NCI-H2107 (cell line): ENCODE measurements around the gene STAC3.

Experiments used
- DNase-seq: peaks from one replicate; lab custom pipeline; 2025; lab: John Stamatoyannopoulos, UW

Gene STAC3

DNA sequence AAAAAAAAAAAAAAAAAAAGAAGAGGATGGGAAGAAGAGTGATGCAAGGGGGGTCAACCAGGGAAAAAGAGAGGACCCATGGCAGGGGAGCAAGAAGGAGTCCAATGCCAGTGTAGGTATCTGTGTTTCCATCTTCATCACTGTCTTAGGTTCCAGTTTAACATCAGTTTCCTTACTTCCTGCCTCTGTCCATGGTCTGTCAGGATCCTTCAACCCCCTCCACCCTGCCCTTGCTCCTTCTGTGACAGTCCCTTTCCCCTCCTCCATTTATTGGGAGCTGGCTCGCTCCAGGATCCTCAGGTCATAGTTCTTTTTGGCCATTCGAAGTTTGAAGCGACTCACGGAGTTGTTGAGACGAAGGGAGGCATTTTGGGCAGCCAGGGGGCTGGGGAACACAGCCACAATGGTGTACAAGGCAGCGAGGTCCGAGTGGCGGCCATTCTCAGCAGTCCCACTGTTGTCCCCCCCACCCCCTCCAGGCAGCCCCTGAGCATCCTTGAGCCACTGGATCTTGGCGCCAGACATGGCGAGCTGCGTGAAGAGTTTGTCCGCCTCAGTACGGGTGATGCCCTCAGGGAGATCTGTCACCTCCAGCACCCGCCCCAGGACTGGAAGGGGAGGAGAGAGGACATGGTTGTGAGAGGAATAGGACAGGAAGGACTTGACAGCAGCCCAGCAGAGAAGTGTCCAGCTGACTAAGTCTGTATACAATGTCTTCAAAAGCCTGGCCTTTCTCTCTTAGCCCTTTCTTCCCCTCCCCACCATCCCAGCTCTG, 3.7 kb upstream of the STAC3 start:
- DNase-seq = no peak

DNA sequence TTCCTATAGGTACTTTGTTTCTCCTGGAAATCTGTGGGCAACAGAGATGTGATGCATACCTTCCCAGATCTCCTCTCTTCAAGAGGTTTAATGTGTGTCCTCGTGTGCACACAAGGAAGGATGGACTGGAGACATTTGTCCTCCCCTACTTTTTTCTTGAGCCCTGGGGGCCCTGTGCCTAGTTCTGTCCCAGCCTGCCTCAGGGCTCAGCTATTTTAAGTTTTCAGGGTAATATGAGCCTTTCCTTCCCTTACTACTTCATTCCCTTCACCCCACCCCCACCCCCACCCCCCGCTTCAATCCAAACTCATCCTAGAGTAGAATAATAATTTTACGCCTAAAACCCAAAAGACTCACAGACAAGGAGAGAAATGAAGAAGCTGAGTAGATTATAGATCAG, 446 bp downstream of the STAC3 start:
- DNase-seq = no peak

GRCh38 chr12:57248934-57249742, 1.8 kb downstream of the STAC3 start:
- no peak for DNase-seq

- DNase-seq = no peak
These were observed 3.9 kb downstream of the STAC3 start for GRCh38 chr12:57247041-57247440.

DNA sequence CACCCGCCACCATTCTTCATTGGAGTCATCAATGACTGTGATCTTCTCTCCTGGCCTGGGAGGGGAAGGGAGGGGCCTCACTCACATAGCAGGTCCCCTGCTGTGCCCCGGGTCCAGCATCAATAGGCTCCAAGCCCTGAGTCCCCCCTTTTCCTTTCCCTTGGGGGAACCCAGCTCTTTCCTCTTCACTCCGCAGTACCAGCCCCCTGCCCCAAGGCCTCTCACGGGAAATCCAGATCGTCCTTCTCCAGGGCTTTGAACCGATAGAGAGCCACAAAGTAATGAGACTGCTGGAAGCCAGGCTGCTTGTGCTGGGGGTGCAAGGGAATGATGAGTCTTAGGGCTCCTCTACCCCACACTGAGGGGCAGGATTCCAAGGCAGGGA, 6.7 kb downstream of the STAC3 start:
- DNase-seq = no peak

DNA sequence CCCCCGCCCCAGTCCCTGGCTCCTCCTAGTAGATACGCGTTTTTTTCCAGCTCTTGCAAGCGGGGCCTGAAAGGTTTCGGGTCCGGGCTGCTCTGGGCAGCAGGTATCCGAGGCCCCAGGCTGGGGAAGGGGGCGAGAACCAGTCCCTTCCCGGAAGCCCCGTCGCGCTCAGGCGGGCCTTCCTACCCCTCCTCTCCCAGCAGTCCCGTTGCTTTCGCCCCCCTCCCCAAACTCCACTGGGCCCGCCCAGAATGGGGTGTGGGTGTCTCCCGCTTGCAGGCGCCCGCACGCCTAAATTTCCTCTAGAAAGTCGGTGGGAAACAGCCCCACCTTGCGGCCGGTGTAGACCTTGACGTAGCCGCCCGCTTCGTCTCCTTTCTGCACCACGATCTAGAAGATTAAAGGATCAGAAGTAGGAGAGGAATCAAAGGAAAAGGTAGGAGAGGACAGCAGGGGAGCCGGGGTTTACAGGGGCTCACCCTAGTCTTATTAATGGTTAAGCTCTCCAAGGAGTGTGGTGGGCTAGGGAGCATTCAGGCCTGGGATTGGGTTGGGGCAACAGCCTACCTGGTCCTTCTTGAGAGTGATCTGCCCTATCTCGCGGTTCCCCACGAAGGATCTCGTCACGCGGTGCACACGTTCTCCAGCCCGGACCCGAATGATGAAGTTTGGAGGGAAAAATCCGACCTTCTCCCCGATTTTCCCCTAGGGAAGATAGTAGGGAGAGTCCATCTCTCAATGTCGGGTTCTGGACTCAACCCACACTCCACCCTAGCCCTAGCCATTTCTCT, 7.3 kb downstream of the STAC3 start:
- DNase-seq = peak; percentile 76

- peak; percentile 81 for DNase-seq
These were observed 8.1 kb downstream of the STAC3 start for GRCh38 chr12:57242691-57243454.

DNA sequence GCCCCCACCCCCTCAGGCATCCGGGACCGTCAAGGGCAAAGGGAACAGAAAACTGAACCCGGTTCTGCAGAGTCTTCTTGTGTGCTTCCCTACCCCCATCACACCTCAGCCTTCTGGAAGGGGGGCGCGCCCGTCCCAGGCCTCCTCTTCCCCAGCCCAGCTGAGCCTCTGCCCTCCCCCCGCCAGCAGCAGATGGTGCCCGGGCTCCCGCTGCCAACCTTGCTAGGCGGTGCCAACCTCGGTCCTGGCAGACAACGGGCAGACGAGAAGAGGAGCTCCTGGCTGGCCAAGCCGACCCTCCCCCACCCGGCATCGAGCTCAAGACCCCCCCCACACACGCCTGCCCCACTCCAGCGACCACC, 8.7 kb downstream of the STAC3 start:
- DNase-seq = peak; percentile 40

DNA sequence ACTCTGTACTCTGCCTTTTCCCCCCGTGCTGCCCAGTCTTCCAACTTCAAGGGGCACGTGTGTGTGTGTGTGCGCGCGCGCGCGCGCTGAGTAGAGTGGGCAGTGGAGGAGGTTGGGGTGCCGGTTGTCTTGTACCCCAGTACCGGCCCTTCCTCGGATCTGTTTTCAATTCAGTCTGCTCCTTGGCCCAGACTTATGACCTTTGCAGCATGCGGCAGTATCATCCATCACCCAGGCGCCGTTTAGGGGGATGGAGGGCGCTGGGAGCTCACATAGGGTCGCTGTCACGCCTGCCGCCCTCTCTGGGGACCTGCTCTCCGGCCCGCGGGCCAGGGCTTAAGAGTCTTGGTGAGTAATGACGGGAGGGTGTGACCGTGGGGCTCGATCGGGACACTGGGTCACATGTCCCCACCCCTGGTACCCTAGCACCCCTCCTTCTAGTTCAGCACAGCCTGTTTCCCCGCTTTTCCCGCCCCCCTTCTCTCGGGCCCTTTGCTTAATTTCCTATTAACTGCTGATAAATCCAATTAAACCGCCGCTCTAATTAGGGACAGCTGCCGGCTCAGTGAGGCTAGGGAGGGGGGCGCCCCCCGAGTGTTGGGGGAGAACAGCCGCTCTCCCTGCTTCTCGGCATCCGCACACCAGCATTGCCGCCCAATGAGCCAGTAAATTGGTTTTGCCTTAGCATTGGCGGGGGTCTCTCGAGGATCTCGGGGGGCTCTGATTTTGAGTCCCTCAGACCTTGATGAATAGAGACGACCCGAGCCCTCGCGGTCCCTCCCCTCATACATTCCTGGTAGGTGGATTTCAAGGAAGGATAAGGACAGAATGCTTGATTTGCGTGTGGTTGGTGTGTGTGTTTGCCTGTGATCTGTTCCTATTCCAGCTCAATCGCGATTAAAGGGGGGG, 9.3 kb downstream of the STAC3 start:
- DNase-seq = no peak

- DNase-seq = no peak
These were observed 10.0 kb downstream of the STAC3 start for GRCh38 chr12:57240926-57241401.

GRCh38 chr12:57240066-57240921, 10.7 kb downstream of the STAC3 start:
- peak; percentile 73 for DNase-seq

DNA sequence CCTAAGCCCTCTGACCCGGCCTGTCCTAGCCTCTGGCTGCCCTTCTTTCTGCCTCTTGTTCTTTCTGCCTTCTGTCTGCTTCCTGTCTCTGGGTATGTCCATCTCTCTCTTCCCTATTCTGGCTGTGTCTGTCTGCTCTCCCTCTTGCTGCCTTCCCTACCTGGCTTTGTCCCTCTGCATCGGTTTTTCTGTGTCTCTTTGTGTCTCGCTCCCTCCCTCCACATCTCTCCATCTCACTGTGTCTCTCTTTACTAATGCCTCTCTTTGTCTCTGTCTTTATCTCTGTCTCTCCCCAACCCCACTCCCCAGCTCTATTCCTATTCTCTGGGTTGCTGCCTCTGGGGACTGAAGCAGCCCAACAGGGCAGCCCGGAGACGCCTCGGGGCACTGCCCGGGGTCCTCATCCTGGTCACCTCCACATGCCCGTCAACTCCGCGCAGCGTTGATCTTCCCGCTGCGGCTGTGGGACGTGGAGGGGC, 11.4 kb downstream of the STAC3 start:
- no peak for DNase-seq

DNA sequence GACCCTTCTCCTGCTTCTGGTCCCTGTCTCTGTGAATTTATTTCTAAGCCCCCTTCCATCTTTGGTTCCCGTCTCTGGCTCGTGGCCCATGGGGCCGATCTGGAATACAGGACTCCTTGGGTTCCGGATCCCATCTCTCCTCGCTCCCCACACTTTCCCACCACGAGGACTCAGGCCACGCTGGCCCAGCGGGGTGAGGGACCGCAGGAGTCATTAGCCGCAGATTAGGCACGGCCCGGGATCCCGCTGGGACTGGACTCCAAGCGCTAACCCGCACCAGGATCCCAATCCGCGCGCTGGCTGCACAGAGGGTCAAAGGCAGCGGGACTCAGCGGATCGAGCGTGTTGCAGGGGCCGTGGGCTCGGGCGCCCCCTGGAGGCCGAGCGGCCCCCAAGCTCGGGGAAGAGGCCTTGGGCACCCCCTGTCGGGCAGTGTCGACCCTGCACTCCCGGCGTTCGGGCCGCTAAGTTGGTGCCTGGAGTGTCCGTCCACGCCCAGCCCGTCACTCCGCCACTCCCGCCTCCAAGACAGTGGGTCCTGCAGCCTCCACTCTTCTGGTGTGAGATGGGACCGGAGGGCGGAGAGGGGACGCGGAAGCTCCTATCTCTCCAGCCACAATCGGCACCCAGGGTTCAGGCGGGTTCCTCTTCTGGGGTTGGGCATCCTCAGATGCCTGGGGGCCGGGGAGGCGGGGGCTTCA, 12.0 kb downstream of the STAC3 start:
- peak; percentile 80 for DNase-seq

- DNase-seq = peak; percentile 41
These were observed 12.8 kb downstream of the STAC3 start for GRCh38 chr12:57237932-57238853.

DNA sequence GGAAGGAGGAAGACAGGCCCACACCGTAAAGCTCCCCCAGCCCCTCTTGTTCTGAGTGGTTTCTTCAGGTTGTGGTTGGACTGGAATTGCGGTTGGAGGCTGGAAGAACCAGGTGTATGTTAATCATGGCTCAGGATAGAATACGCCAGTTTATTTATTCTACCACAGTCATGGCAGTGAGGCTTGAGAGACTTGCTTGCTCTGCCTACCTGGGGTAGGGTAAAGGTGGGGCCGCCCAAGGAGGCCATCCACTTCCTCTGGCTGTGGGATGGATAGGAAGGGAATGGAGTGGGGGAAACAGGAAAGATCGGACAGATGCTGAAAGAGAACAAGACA, 13.4 kb downstream of the STAC3 start:
- peak; percentile 55 for DNase-seq

DNA sequence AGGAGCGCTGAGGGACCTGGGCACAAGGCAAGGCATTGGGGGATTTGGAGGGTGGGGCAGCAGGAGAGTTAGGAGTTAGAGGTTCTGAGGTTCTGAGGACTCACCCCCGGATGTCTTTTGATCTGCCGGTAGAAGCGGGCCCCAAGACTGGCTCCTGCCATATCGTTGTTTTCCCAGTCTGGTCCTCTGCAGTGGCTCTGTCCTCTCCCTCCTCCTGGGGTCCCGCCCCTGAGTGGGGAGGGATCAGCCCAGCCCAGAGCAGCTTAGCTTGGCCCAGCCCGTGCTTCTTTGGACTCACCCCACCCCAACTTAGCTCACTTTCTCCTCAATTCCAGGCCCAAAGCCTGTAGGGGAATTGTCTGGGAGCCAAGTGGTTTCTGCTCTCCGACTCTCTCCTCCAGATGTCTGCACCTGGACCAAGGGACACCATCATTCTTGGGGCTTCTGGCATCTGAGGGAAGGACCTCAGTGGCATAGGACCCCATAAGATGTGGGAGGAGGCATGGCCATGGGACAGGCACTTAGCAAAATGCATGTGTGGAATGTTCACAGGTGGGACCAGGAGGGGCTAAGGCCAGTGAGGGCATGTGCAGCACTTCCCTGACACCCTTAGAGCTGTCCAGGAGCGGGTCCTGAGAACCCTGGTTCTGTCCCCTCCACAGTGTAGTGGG, 13.9 kb downstream of the STAC3 start:
- DNase-seq = no peak

GRCh38 chr12:57236201-57236924, 14.6 kb downstream of the STAC3 start:
- DNase-seq = no peak
